GM19324 (cell line): ENCODE measurements around the gene TALDO1.

Experiments used
- ATAC-seq: cut with Tn5 transposase; IDR thresholded peaks from one replicate; pipeline ENCODE4 v1.9.1; 2021; ENCODE audit warnings: mild to moderate bottlenecking, moderate library complexity; ENCODE audit not compliant: unreplicated experiment, low FRiP score

Gene TALDO1

GRCh38 chr11:709109-709997, 37.9 kb upstream of the TALDO1 start:
- ATAC-seq = no peak

- no peak for ATAC-seq
These were observed 32.8 kb upstream of the TALDO1 start for GRCh38 chr11:714436-714835.

- ATAC-seq = no peak
These were observed 27.8 kb upstream of the TALDO1 start for GRCh38 chr11:719214-720016.

- ATAC-seq = no peak
These were observed 27.1 kb upstream of the TALDO1 start for GRCh38 chr11:720017-720641.

GRCh38 chr11:720642-721246, 26.5 kb upstream of the TALDO1 start:
- ATAC-seq = no peak

GRCh38 chr11:721247-721740, 26.0 kb upstream of the TALDO1 start:
- ATAC-seq = no peak

GRCh38 chr11:721741-722345, 25.4 kb upstream of the TALDO1 start:
- no peak for ATAC-seq

GRCh38 chr11:722346-722811, 24.9 kb upstream of the TALDO1 start:
- no peak for ATAC-seq

GRCh38 chr11:723120-723883, 24.0 kb upstream of the TALDO1 start:
- ATAC-seq = no peak

- no peak for ATAC-seq
These were observed 23.1 kb upstream of the TALDO1 start for GRCh38 chr11:724049-724777.

GRCh38 chr11:724778-725386, 22.4 kb upstream of the TALDO1 start:
- ATAC-seq = no peak

- ATAC-seq = no peak
These were observed 21.6 kb upstream of the TALDO1 start for GRCh38 chr11:725624-726202.

- ATAC-seq = no peak
These were observed 20.7 kb upstream of the TALDO1 start for GRCh38 chr11:726278-727220.

- no peak for ATAC-seq
These were observed 20.0 kb upstream of the TALDO1 start for GRCh38 chr11:727281-727701.

GRCh38 chr11:727859-728748, 19.2 kb upstream of the TALDO1 start:
- ATAC-seq = no peak
